ENCODE results near the gene ZNF653.
"Not testable (repeated sequence)": the region's sequence is repeated elsewhere in the genome, so short reads cannot be mapped to it uniquely, and the experiment has no call there.

Gene ZNF653

DNA sequence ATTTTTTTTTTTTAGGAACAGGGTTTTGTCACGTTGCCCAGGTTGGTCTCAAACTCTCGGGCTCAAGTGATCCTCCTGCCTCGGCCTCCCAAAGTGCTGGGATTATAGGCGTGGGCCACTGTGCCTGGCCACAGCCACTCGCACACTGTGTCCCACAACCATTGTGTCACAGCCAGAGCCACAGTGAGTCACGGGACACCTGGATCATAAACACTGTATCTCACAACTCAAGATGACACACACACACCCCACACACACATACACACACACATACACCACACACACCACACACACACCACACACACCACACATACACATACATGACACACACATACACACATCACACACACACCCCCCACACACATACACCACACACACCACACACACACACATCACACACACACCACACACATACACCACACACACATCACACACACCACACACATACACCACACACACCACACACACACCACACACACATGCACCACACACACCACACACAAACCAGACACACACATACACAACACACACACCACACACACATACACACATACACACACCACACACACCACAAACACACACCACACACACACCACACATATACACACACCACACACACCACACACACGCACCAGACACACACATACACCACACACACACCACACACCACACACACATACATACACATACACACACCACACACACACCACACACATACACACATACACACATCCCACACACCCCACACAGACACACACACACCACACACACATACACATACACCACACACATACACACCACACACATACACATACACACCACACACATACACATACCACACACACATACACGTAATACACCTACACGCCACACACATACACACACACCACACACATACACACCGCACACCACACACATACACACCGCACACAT is 41.0 kb downstream of the ZNF653 start:
- Histone ChIP-seq H3K4me3 (ENCODE audit: low read length) (no peak overlapping the region), H3K4me1 (ENCODE audit: control insufficient read depth, insufficient read depth, low read length) (peaks cover 11% of the 10 kb centered on the region)
- WGBS (ENCODE audit: insufficient coverage, insufficient read length) = 100% methylated on average over 5 of the region's 11 CpGs

DNA sequence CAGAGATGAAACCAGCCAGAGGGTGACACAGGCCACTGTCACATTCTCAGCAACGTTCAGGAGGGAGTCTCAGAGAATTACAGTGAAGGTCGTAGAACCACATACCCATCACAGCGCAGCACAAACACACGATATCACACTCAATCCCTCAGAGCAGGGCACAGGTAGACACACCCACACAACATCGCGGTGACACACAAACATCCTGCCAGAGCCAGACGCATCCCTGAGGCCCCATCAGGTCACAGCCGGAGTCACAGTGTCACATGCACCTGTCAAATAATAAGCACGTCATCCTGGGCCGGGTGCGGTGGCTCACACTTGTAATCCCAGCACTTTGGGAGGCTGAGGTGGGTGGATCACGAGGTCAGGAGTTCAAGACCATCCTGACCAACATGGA is 42.2 kb downstream of the ZNF653 start:
- H3K36me3 ChIP-seq (ENCODE audit: control insufficient read depth, insufficient read depth, low read length) = no peaks in the 10 kb centered on the region
- no CpG with 5 or more reads among the region's 12 CpGs for WGBS (ENCODE audit: insufficient coverage, insufficient read length)
- H3K4me1 ChIP-seq (ENCODE audit: control insufficient read depth, insufficient read depth, low read length) = peaks cover 11% of the 10 kb centered on the region
- no peak for DNase-seq (ENCODE audit: low read depth, low spot score)
- H3K27ac ChIP-seq (ENCODE audit: low read length) = no peak overlapping the region
- H3K4me3 ChIP-seq (ENCODE audit: low read length) = no peak overlapping the region
- no peaks in the 10 kb centered on the region for H3K27me3 ChIP-seq (ENCODE audit: control insufficient read depth, insufficient read depth, low read length)
- H3K9me3 ChIP-seq (ENCODE audit: control insufficient read depth, insufficient read depth, low read length) = no peaks in the 10 kb centered on the region

More for the DNA sequence above, 41.0 kb downstream of the ZNF653 start:
- no peak for DNase-seq (ENCODE audit: low read depth, low spot score)
- Histone ChIP-seq H3K9me3 (ENCODE audit: control insufficient read depth, insufficient read depth, low read length) (no peaks in the 10 kb centered on the region), H3K36me3 (ENCODE audit: control insufficient read depth, insufficient read depth, low read length) (no peaks in the 10 kb centered on the region), H3K27ac (ENCODE audit: low read length) (no peak overlapping the region), H3K27me3 (ENCODE audit: control insufficient read depth, insufficient read depth, low read length) (no peaks in the 10 kb centered on the region)

DNA sequence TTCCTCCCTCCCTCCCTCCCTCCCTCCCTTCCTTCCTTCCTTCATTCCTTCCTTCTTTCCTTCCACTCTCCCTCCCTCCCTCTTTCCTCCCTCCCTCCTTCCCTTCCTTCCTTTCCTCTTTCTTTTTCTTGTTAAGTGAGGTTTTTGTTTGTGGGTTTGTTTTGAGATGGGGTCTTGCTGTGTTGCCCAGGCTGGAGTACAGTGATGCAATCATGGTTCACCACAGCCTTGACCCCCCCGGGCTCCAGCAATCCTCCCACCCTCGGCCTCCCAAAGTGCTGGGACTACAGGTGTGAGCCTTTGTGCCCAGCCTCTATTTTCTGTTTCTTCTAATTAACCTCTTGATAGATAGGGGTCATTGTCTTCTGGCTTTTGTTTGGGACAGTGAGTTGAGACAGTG is 44.2 kb downstream of the ZNF653 start:
- no CpG with 5 or more reads among the region's 2 CpGs for WGBS (ENCODE audit: insufficient coverage, insufficient read length)
- H3K27ac ChIP-seq (ENCODE audit: low read length) = no peak overlapping the region
- H3K9me3 ChIP-seq (ENCODE audit: control insufficient read depth, insufficient read depth, low read length) = no peaks in the 10 kb centered on the region
- no peaks in the 10 kb centered on the region for H3K27me3 ChIP-seq (ENCODE audit: control insufficient read depth, insufficient read depth, low read length)
- no peak for DNase-seq (ENCODE audit: low read depth, low spot score)
- H3K4me3 ChIP-seq (ENCODE audit: low read length) = no peak overlapping the region
- H3K36me3 ChIP-seq (ENCODE audit: control insufficient read depth, insufficient read depth, low read length) = no peaks in the 10 kb centered on the region
- H3K4me1 ChIP-seq (ENCODE audit: control insufficient read depth, insufficient read depth, low read length) = peaks cover 12% of the 10 kb centered on the region

DNA sequence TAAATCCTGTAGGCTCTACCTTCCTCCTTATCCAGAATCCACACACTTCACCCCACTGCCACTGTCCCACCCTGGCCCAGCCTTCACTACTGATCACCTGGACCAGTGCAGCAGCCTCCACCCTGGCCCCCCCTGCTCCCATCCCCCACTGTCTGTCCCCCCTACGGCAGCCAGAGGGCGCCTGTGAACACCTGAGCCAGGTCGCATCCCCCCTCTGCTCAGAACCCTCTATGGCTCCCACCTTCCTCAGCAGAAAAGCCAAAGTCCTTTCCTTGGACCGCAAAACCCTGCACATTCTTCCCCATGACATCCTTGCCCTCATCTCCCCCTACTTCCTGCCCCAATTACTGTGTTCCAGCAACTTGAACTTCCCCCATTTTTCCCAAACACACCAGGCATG is 45.4 kb downstream of the ZNF653 start:
- Histone ChIP-seq H3K4me3 (ENCODE audit: low read length) (no peak overlapping the region), H3K9me3 (ENCODE audit: control insufficient read depth, insufficient read depth, low read length) (no peaks in the 10 kb centered on the region), H3K27me3 (ENCODE audit: control insufficient read depth, insufficient read depth, low read length) (no peaks in the 10 kb centered on the region), H3K27ac (ENCODE audit: low read length) (no peak overlapping the region), H3K4me1 (ENCODE audit: control insufficient read depth, insufficient read depth, low read length) (peaks cover 7% of the 10 kb centered on the region; the same call in 1 of the 2 replicates), H3K36me3 (ENCODE audit: control insufficient read depth, insufficient read depth, low read length) (no peaks in the 10 kb centered on the region)
- no CpG with 5 or more reads among the region's 4 CpGs for WGBS (ENCODE audit: insufficient coverage, insufficient read length)
- DNase-seq (ENCODE audit: low read depth, low spot score) = no peak

GRCh38 chr19:11458912-11459311 is 46.7 kb downstream of the ZNF653 start:
- H3K27ac ChIP-seq (ENCODE audit: low read length); H3K36me3 ChIP-seq (ENCODE audit: control insufficient read depth, insufficient read depth, low read length); H3K4me1 ChIP-seq (ENCODE audit: control insufficient read depth, insufficient read depth, low read length); H3K9me3 ChIP-seq (ENCODE audit: control insufficient read depth, insufficient read depth, low read length); H3K27me3 ChIP-seq (ENCODE audit: control insufficient read depth, insufficient read depth, low read length); DNase-seq (ENCODE audit: low read depth, low spot score); H3K4me3 ChIP-seq (ENCODE audit: low read length): not testable (repeated sequence)
- no CpG with 5 or more reads among the region's 11 CpGs for WGBS (ENCODE audit: insufficient coverage, insufficient read length)

DNA sequence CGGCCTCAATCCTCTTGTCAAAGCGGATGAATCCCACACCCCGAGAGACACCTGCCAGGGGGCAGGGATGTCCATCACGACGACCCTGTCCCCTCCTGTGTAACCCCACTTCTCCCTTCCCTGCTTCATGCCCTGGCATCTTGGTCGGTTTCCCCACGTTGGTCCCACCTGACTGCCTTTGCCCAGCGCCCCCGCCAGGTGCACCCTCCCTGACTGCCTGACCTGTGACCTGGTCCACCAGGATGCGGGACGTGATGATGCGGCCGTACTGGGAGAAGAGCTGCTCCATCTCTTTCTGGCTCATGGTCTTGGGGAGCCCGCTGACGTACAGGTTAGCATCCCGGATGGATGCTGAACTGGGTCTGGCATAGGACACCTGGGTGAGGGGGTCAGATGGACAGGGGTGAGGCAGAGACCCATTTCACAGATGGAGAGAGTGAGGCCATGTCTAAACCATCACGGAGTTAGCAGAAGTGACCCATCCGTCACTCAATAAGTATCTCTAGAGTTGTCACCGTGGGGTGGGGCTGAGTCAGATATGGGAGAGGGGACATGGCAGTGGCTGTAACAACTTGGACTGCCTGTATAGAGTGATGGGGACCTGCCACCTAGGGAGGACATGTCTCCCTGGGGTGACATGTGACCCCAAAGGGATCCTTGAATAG is 47.3 kb downstream of the ZNF653 start:
- H3K4me3 ChIP-seq (ENCODE audit: low read length) = no peak overlapping the region
- WGBS (ENCODE audit: insufficient coverage, insufficient read length) = no CpG with 5 or more reads among the region's 19 CpGs
- no peaks in the 10 kb centered on the region for H3K9me3 ChIP-seq (ENCODE audit: control insufficient read depth, insufficient read depth, low read length)
- H3K27me3 ChIP-seq (ENCODE audit: control insufficient read depth, insufficient read depth, low read length) = no peaks in the 10 kb centered on the region
- DNase-seq (ENCODE audit: low read depth, low spot score) = no peak
- no peak overlapping the region for H3K27ac ChIP-seq (ENCODE audit: low read length)
- H3K4me1 ChIP-seq (ENCODE audit: control insufficient read depth, insufficient read depth, low read length) = 0 out of 2 replicates have a peak, but pooled peaks cover 1% of the 10 kb centered on the region
- no peaks in the 10 kb centered on the region for H3K36me3 ChIP-seq (ENCODE audit: control insufficient read depth, insufficient read depth, low read length)

DNA sequence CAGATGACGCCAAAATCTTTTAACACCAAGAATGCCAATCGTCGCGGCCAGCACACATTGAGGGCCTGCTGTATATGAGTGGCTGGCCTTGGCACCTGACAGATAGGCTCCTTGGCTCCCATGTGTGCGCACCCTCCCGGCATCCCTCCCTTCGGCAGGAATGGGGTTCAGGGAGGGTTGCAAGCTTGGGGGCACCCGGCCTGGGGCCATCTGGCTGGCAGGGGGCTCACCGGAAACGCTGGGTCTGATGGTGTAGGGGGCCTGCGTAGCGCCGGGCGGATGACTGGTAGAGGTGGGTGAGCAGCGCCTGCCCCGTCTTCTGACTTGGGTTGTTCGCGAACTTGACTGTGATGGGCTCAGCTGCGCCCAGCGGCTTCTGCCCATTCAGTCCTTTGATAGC is 47.8 kb downstream of the ZNF653 start:
- no peak overlapping the region for H3K4me3 ChIP-seq (ENCODE audit: low read length)
- no peaks in the 10 kb centered on the region for H3K27me3 ChIP-seq (ENCODE audit: control insufficient read depth, insufficient read depth, low read length)
- H3K9me3 ChIP-seq (ENCODE audit: control insufficient read depth, insufficient read depth, low read length) = no peaks in the 10 kb centered on the region
- no CpG with 5 or more reads among the region's 20 CpGs for whole genome bisulfite sequencing (ENCODE audit: insufficient coverage, insufficient read length)
- 0 out of 2 replicates have a peak, but pooled peaks cover 1% of the 10 kb centered on the region for H3K4me1 ChIP-seq (ENCODE audit: control insufficient read depth, insufficient read depth, low read length)
- no peak for DNase-seq (ENCODE audit: low read depth, low spot score)
- H3K36me3 ChIP-seq (ENCODE audit: control insufficient read depth, insufficient read depth, low read length) = no peaks in the 10 kb centered on the region
- no peak overlapping the region for H3K27ac ChIP-seq (ENCODE audit: low read length)

DNA sequence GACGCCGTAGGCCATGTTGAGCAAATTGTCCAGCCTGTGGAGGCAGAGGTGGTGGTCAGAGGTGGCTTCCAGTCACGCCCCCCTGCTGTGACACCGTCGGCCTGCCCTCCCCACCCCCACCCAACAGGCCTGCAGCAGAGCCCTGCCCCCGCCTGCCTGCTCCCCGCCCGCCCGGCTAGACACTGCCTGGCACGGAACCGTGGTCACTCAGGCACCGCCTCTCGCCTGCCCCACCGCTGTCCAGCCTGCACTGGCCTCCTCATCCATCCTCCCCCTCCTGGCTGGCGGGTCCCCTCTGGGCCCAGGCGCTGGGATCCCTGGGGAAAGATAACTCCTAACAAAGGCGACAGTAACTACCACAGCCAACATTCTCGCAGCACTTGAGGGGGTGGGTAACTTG is 48.5 kb downstream of the ZNF653 start:
- Histone ChIP-seq H3K36me3 (ENCODE audit: control insufficient read depth, insufficient read depth, low read length) (no peaks in the 10 kb centered on the region), H3K4me3 (ENCODE audit: low read length) (no peak overlapping the region), H3K27me3 (ENCODE audit: control insufficient read depth, insufficient read depth, low read length) (no peaks in the 10 kb centered on the region), H3K4me1 (ENCODE audit: control insufficient read depth, insufficient read depth, low read length) (0 out of 2 replicates have a peak, but pooled peaks cover 1% of the 10 kb centered on the region), H3K27ac (ENCODE audit: low read length) (no peak overlapping the region), H3K9me3 (ENCODE audit: control insufficient read depth, insufficient read depth, low read length) (no peaks in the 10 kb centered on the region)
- WGBS (ENCODE audit: insufficient coverage, insufficient read length) = no CpG with 5 or more reads among the region's 18 CpGs
- no peak for DNase-seq (ENCODE audit: low read depth, low spot score)

- H3K36me3 ChIP-seq (ENCODE audit: control insufficient read depth, insufficient read depth, low read length) = no peaks in the 10 kb centered on the region
- no peaks in the 10 kb centered on the region for H3K9me3 ChIP-seq (ENCODE audit: control insufficient read depth, insufficient read depth, low read length)
- no peak overlapping the region for H3K27ac ChIP-seq (ENCODE audit: low read length)
- H3K4me1 ChIP-seq (ENCODE audit: control insufficient read depth, insufficient read depth, low read length) = peaks cover 1% of the 10 kb centered on the region; the same call in 1 of the 2 replicates
- H3K4me3 ChIP-seq (ENCODE audit: low read length) = no peak overlapping the region
- no CpG with 5 or more reads among the region's 7 CpGs for WGBS (ENCODE audit: insufficient coverage, insufficient read length)
- no peak for DNase-seq (ENCODE audit: low read depth, low spot score)
- no peaks in the 10 kb centered on the region for H3K27me3 ChIP-seq (ENCODE audit: control insufficient read depth, insufficient read depth, low read length)
Measured at GRCh38 chr19:11456659-11457058, 49.0 kb downstream of the ZNF653 start.

GRCh38 chr19:11455233-11455554 is 50.4 kb downstream of the ZNF653 start:
- H3K4me3 ChIP-seq (ENCODE audit: low read length); H3K4me1 ChIP-seq (ENCODE audit: control insufficient read depth, insufficient read depth, low read length); DNase-seq (ENCODE audit: low read depth, low spot score); H3K9me3 ChIP-seq (ENCODE audit: control insufficient read depth, insufficient read depth, low read length); H3K36me3 ChIP-seq (ENCODE audit: control insufficient read depth, insufficient read depth, low read length); H3K27ac ChIP-seq (ENCODE audit: low read length); H3K27me3 ChIP-seq (ENCODE audit: control insufficient read depth, insufficient read depth, low read length): not testable (repeated sequence)
- WGBS (ENCODE audit: insufficient coverage, insufficient read length) = no CpG with 5 or more reads among the region's 9 CpGs
